ENCODE measurements around the gene CDK8.
"Not testable (repeated sequence)": the region's sequence is repeated elsewhere in the genome, so short reads cannot be mapped to it uniquely, and the experiment has no call there.

CDK8 gene

GRCh38 chr13:26254583-26255111 is 718 bp downstream of the CDK8 start:
- DNase-seq: peak; percentile 6 to 48 (median 32)

- DNase-seq: no peak
Measured at GRCh38 chr13:26255115-26255514, 1.2 kb downstream of the CDK8 start.

- DNase-seq: no peak
Measured at GRCh38 chr13:26255691-26256277, 1.9 kb downstream of the CDK8 start.

- no peak for DNase-seq
Measured at GRCh38 chr13:26257049-26257448, 3.1 kb downstream of the CDK8 start.

- no peak for DNase-seq
Measured at GRCh38 chr13:26259634-26260033, 5.7 kb downstream of the CDK8 start.

GRCh38 chr13:26262156-26262555 is 8.2 kb downstream of the CDK8 start:
- no peak for DNase-seq

GRCh38 chr13:26266311-26266710 is 12.4 kb downstream of the CDK8 start:
- no peak for DNase-seq

GRCh38 chr13:26270707-26271106 is 16.8 kb downstream of the CDK8 start:
- no peak for DNase-seq

GRCh38 chr13:26272621-26273020 is 18.7 kb downstream of the CDK8 start:
- DNase-seq: no peak

GRCh38 chr13:26280295-26280694 is 26.4 kb downstream of the CDK8 start:
- no peak for DNase-seq

- no peak for DNase-seq
Measured at GRCh38 chr13:26280822-26281221, 26.9 kb downstream of the CDK8 start.

- not testable (repeated sequence) for DNase-seq
Measured at GRCh38 chr13:26285911-26286310, 32.0 kb downstream of the CDK8 start.

GRCh38 chr13:26288838-26289237 is 34.9 kb downstream of the CDK8 start:
- DNase-seq: not testable (repeated sequence)

GRCh38 chr13:26295812-26296211 is 41.9 kb downstream of the CDK8 start:
- DNase-seq: no peak

- DNase-seq: no peak
Measured at GRCh38 chr13:26299168-26299750, 45.3 kb downstream of the CDK8 start.

- DNase-seq: no peak
Measured at GRCh38 chr13:26300140-26300539, 46.2 kb downstream of the CDK8 start.

GRCh38 chr13:26305676-26306075 is 51.7 kb downstream of the CDK8 start:
- no peak for DNase-seq

- DNase-seq: no peak
Measured at GRCh38 chr13:26307701-26308100, 53.8 kb downstream of the CDK8 start.

- DNase-seq: no peak
Measured at GRCh38 chr13:26308250-26308649, 54.3 kb downstream of the CDK8 start.

GRCh38 chr13:26308836-26309235 is 54.9 kb downstream of the CDK8 start:
- no peak for DNase-seq

- no peak for DNase-seq
Measured at GRCh38 chr13:26310003-26310402, 56.1 kb downstream of the CDK8 start.

- DNase-seq: no peak
Measured at GRCh38 chr13:26310470-26310869, 56.5 kb downstream of the CDK8 start.

- DNase-seq: not testable (repeated sequence)
Measured at GRCh38 chr13:26312019-26312418, 58.1 kb downstream of the CDK8 start.

- not testable (repeated sequence) for DNase-seq
Measured at GRCh38 chr13:26316095-26316494, 62.2 kb downstream of the CDK8 start.

GRCh38 chr13:26320766-26321165 is 66.8 kb downstream of the CDK8 start:
- no peak for DNase-seq
